BLaER1 (cell line): ENCODE data around the gene WDR7.

Source experiments
- H3K27ac ChIP-seq: shearing (Covaris generic); formaldehyde crosslinking; 2 replicates; pipeline ENCODE4 v1.8.1; 2022
- H3K27me3 ChIP-seq: shearing (Covaris generic); formaldehyde crosslinking; 2 replicates; pipeline ENCODE4 v1.8.1; 2022
- H3K36me3 ChIP-seq: shearing (Covaris generic); formaldehyde crosslinking; 2 replicates; pipeline ENCODE4 v1.8.1; 2022
- H3K4me1 ChIP-seq: shearing (Covaris generic); formaldehyde crosslinking; 2 replicates; pipeline ENCODE4 v1.8.1; 2022
- H3K4me2 ChIP-seq: shearing (Covaris generic); formaldehyde crosslinking; 2 replicates; pipeline ENCODE4 v1.8.1; 2022
- H3K4me3 ChIP-seq: shearing (Covaris generic); formaldehyde crosslinking; 2 replicates; pipeline ENCODE4 v1.8.1; 2022
- H3K9ac ChIP-seq: shearing (Covaris generic); formaldehyde crosslinking; 2 replicates; pipeline ENCODE4 v1.8.1; 2022
- H3K9me3 ChIP-seq: shearing (Covaris generic); formaldehyde crosslinking; 2 replicates; pipeline ENCODE4 v1.8.1; 2022
- H4K20me1 ChIP-seq: shearing (Covaris generic); formaldehyde crosslinking; 2 replicates; pipeline ENCODE4 v1.8.1; 2022
- Cebpa-rat ChIP-seq: shearing (Covaris generic); IDR thresholded peaks from 2 replicates; pipeline ENCODE4 v1.8.1; 2022

The WDR7 gene

DNA sequence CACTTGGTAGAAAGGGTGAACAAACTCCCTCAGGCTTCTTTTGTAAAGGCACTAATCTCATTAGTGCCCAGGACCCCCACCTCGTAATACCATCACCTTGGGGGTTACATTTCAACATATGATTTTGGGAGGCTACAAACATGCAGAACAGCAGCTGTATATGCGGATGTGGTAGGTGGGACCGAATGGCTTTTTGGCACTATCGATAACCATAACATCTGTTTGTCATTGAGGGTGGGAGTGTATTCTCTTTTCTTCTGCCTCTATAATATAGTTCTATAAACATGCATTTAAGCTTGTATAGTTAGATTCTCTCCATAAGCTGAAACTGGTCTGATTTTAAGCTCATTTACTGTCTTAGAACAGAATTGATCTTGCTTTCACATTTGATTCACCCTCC lies 256.6 kb downstream of the WDR7 start:
- Histone ChIP-seq H3K9me3 (no peaks in the 10 kb centered on the region), H3K4me3 (no peak overlapping the region), H3K27me3 (no peaks in the 10 kb centered on the region), H4K20me1 (no peaks in the 10 kb centered on the region), H3K4me2 (no peak overlapping the region), H3K9ac (no peak overlapping the region), H3K4me1 (no peaks in the 10 kb centered on the region), H3K27ac (no peak overlapping the region), H3K36me3 (no peaks in the 10 kb centered on the region)
- no peak for TF ChIP-seq Cebpa-rat

- TF ChIP-seq Cebpa-rat, result no peak
- no peak overlapping the region for H3K4me2 ChIP-seq
- H3K27me3 ChIP-seq, result no peaks in the 10 kb centered on the region
- no peak overlapping the region for H3K27ac ChIP-seq
- no peaks in the 10 kb centered on the region for H3K4me1 ChIP-seq
- no peaks in the 10 kb centered on the region for H3K9me3 ChIP-seq
- no peak overlapping the region for H3K9ac ChIP-seq
- H3K36me3 ChIP-seq, result no peaks in the 10 kb centered on the region
- no peaks in the 10 kb centered on the region for H4K20me1 ChIP-seq
- H3K4me3 ChIP-seq, result no peak overlapping the region
These were observed 259.1 kb downstream of the WDR7 start for GRCh38 chr18:56910237-56910636.

- no peaks in the 10 kb centered on the region for H3K36me3 ChIP-seq
- no peak for TF ChIP-seq Cebpa-rat
- H3K27me3 ChIP-seq, result no peaks in the 10 kb centered on the region
- no peak overlapping the region for H3K4me3 ChIP-seq
- H3K9me3 ChIP-seq, result no peaks in the 10 kb centered on the region
- H3K4me1 ChIP-seq, result no peaks in the 10 kb centered on the region
- H3K9ac ChIP-seq, result no peak overlapping the region
- H3K27ac ChIP-seq, result no peak overlapping the region
- H3K4me2 ChIP-seq, result no peak overlapping the region
- H4K20me1 ChIP-seq, result no peaks in the 10 kb centered on the region
These were observed 259.8 kb downstream of the WDR7 start for GRCh38 chr18:56910967-56911366.

DNA sequence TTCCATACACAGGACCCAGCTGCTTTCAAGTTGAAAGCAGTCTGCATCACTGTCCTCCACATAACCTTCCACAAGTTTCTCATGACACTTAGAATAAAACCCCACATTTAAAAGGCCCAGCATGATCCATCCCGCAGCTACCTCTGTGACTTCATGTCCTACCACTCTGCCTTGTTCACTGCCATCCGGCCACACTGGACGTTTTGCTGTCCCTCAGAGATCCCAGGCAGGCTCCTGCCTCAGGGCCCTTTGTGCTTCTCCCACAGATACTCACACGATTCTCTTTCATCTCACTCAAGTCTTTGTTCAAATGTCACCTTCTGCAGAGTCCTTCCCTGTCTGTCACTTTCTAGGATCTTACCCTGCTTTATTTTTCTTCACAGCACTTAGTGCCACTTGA lies 262.8 kb downstream of the WDR7 start:
- no peaks in the 10 kb centered on the region for H3K4me1 ChIP-seq
- no peaks in the 10 kb centered on the region for H3K9me3 ChIP-seq
- no peaks in the 10 kb centered on the region for H3K27me3 ChIP-seq
- TF ChIP-seq Cebpa-rat, result no peak
- no peak overlapping the region for H3K27ac ChIP-seq
- no peak overlapping the region for H3K4me2 ChIP-seq
- H3K4me3 ChIP-seq, result no peak overlapping the region
- no peak overlapping the region for H3K9ac ChIP-seq
- no peaks in the 10 kb centered on the region for H3K36me3 ChIP-seq
- no peaks in the 10 kb centered on the region for H4K20me1 ChIP-seq

DNA sequence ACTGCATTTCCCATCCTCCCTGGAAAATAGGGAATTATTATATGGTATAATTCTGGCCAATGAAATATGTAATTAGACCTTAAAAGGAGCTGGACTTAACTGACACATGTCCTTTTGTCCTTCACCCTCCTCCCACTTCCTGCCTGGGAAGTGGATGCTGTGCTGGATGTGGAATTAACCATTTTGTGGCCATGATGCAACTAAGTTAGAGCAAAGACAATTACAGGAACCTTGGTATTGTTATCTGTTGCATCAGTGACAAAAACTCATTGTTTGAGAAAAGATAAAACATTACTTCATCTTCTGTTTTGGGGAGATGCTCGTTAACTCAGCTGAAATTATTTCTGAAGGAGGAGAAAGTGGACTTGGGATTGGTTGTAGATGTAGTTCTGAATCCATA lies 268.0 kb downstream of the WDR7 start:
- Histone ChIP-seq H3K9me3 (no peaks in the 10 kb centered on the region), H3K4me3 (no peak overlapping the region), H3K36me3 (no peaks in the 10 kb centered on the region), H3K4me1 (no peaks in the 10 kb centered on the region), H3K4me2 (no peak overlapping the region), H3K9ac (no peak overlapping the region), H4K20me1 (no peaks in the 10 kb centered on the region), H3K27ac (no peak overlapping the region), H3K27me3 (no peaks in the 10 kb centered on the region)
- no peak for TF ChIP-seq Cebpa-rat

- H3K4me3 ChIP-seq, result no peak overlapping the region
- H3K27ac ChIP-seq, result no peak overlapping the region
- H3K27me3 ChIP-seq, result no peaks in the 10 kb centered on the region
- no peaks in the 10 kb centered on the region for H3K36me3 ChIP-seq
- H3K9ac ChIP-seq, result no peak overlapping the region
- H3K4me1 ChIP-seq, result no peaks in the 10 kb centered on the region
- no peaks in the 10 kb centered on the region for H3K9me3 ChIP-seq
- no peaks in the 10 kb centered on the region for H4K20me1 ChIP-seq
- no peak overlapping the region for H3K4me2 ChIP-seq
- TF ChIP-seq Cebpa-rat, result no peak
These were observed 270.8 kb downstream of the WDR7 start for GRCh38 chr18:56921896-56922480.

GRCh38 chr18:56926734-56927133 lies 275.6 kb downstream of the WDR7 start:
- Histone ChIP-seq H3K9ac (no peak overlapping the region), H3K4me2 (no peak overlapping the region), H3K27ac (no peak overlapping the region), H4K20me1 (no peaks in the 10 kb centered on the region), H3K4me1 (no peaks in the 10 kb centered on the region), H3K36me3 (no peaks in the 10 kb centered on the region), H3K9me3 (no peaks in the 10 kb centered on the region), H3K4me3 (no peak overlapping the region), H3K27me3 (no peaks in the 10 kb centered on the region)
- TF ChIP-seq Cebpa-rat, result no peak

GRCh38 chr18:56927786-56928185 lies 276.6 kb downstream of the WDR7 start:
- Histone ChIP-seq H3K36me3 (0 out of 2 replicates have a peak, but pooled peaks cover 3% of the 10 kb centered on the region), H3K4me1 (no peaks in the 10 kb centered on the region), H4K20me1 (no peaks in the 10 kb centered on the region), H3K27ac (no peak overlapping the region), H3K4me2 (no peak overlapping the region), H3K9ac (no peak overlapping the region), H3K27me3 (no peaks in the 10 kb centered on the region), H3K4me3 (no peak overlapping the region), H3K9me3 (no peaks in the 10 kb centered on the region)
- no peak for TF ChIP-seq Cebpa-rat

DNA sequence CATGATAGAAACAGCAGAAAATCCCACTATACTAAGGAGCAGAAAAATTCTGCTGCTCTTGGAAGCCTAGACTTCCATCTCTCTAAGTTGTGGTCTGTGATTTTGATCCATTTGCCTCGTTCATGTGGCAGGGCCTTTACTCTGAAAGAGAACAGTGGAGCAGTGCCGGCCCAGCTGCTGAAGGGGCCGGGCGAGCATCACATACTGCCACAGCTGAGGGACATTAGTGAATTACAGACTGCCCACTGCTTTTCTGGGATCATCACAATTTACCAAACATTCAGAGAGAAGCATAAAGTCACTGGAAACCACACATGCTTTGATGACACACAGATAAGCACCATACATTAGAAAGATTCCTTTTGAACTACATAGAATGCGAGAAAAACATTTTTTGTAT lies 278.7 kb downstream of the WDR7 start:
- H3K27me3 ChIP-seq, result no peaks in the 10 kb centered on the region
- H3K4me3 ChIP-seq, result no peak overlapping the region
- no peaks in the 10 kb centered on the region for H3K4me1 ChIP-seq
- no peaks in the 10 kb centered on the region for H3K9me3 ChIP-seq
- H3K27ac ChIP-seq, result no peak overlapping the region
- no peak for TF ChIP-seq Cebpa-rat
- H4K20me1 ChIP-seq, result no peaks in the 10 kb centered on the region
- H3K36me3 ChIP-seq, result 0 out of 2 replicates have a peak, but pooled peaks cover 3% of the 10 kb centered on the region
- H3K4me2 ChIP-seq, result no peak overlapping the region
- H3K9ac ChIP-seq, result no peak overlapping the region

DNA sequence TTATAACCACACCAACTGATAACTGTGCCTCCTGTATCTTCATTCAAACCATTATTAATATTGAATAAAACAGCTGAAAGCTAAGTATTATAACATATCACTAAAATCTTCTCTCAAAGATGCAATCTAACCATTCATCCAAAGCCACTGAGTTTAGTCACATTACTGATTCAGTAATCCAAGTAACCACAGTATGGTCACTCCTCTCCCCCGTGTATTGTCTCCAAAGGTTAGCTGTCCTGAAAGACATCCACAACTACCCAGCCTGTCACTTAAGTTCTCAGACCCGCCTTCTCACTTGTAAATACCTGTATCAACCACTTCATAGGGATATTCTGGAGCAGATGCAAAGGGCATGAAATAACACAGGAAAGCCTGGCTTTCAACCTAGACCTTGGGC lies 282.3 kb downstream of the WDR7 start:
- Histone ChIP-seq H4K20me1 (no peaks in the 10 kb centered on the region), H3K27me3 (no peaks in the 10 kb centered on the region), H3K9me3 (no peaks in the 10 kb centered on the region), H3K9ac (no peak overlapping the region), H3K4me2 (no peak overlapping the region), H3K27ac (no peak overlapping the region), H3K4me1 (no peaks in the 10 kb centered on the region), H3K4me3 (no peak overlapping the region), H3K36me3 (peaks cover 7% of the 10 kb centered on the region; the same call in 1 of the 2 replicates)
- no peak for TF ChIP-seq Cebpa-rat

DNA sequence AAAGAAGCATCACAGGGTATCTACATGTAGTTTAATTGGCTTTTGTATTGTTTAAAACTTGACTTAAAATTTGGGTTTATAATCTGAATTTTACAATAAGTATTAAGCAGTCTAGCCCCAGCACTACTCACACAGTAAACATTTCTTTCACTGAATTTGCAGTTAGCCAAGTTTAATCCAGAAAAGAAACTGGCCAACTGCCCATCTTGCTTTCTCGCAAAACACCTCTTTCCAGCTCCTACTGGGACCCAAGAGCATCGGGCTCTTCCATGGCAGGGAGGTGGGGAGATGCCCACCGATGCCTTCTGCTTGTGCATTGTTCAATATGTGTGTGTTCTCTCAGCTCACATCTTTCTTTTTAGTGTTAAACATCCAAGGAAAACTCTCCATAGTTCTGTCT lies 283.0 kb downstream of the WDR7 start:
- Histone ChIP-seq H3K4me1 (no peaks in the 10 kb centered on the region), H3K9ac (no peak overlapping the region), H3K27ac (no peak overlapping the region), H3K4me2 (no peak overlapping the region), H3K4me3 (no peak overlapping the region), H4K20me1 (no peaks in the 10 kb centered on the region), H3K27me3 (no peaks in the 10 kb centered on the region), H3K36me3 (peaks cover 7% of the 10 kb centered on the region; the same call in 1 of the 2 replicates), H3K9me3 (no peaks in the 10 kb centered on the region)
- TF ChIP-seq Cebpa-rat, result no peak
